HEK293 (cell line): ENCODE data around the gene SLU7.

Source experiments
- ATF2 ChIP-seq: fragments of 450-650 bp; formaldehyde crosslinking; IDR thresholded peaks from 2 replicates; pipeline ENCODE4 v1.5.1; 2016; ENCODE audit warnings: missing biosample characterization, missing genetic modification characterization, low read depth
- CTCF ChIP-seq: fragments of 450-650 bp; formaldehyde crosslinking; IDR thresholded peaks from 2 replicates; pipeline ENCODE4 v1.5.1; 2016; ENCODE audit warnings: missing biosample characterization, missing genetic modification characterization
- KLF1 ChIP-seq: fragments of 450-650 bp; formaldehyde crosslinking; IDR thresholded peaks from 2 replicates; pipeline ENCODE4 v1.5.1; 2016; ENCODE audit warnings: missing biosample characterization, missing genetic modification characterization
- KLF16 ChIP-seq: fragments of 450-650 bp; formaldehyde crosslinking; IDR thresholded peaks from 2 replicates; pipeline ENCODE4 v1.5.1; 2017; ENCODE audit warnings: missing biosample characterization, missing genetic modification characterization
- SP2 ChIP-seq: fragments of 450-650 bp; formaldehyde crosslinking; IDR thresholded peaks from 2 replicates; pipeline ENCODE4 v1.5.1; 2016; ENCODE audit warnings: missing biosample characterization, missing genetic modification characterization
- ZNF146 ChIP-seq: fragments of 450-650 bp; formaldehyde crosslinking; IDR thresholded peaks from 2 replicates; pipeline ENCODE4 v1.5.1; 2016; ENCODE audit warnings: missing biosample characterization, missing genetic modification characterization
- ZNF19 ChIP-seq: fragments of 450-650 bp; formaldehyde crosslinking; IDR thresholded peaks from 2 replicates; pipeline ENCODE4; 2016; ENCODE audit warnings: missing biosample characterization, missing genetic modification characterization, low read depth
- ZNF274 ChIP-seq, 2 experiments: fragments of 200-500 bp in 1 of 2; fragments of 450-650 bp in 1 of 2; sonication (Bioruptor generic) in 1 of 2; formaldehyde crosslinking in 1 of 2; IDR thresholded peaks; 2 replicates each; pipeline versions ENCODE4 v1.5.1 to v1.6.1; 2014 to 2016; ENCODE audit warnings: borderline replicate concordance in 1 of 2, inconsistent platforms in 1 of 2, low read length in 1 of 2, missing biosample characterization in 1 of 2, missing genetic modification characterization in 1 of 2
- ZNF521 ChIP-seq: fragments of 450-650 bp; formaldehyde crosslinking; IDR thresholded peaks from 2 replicates; pipeline ENCODE4 v1.5.1; 2017; ENCODE audit warnings: missing biosample characterization, mild to moderate bottlenecking, missing genetic modification characterization
- ZNF670 ChIP-seq: fragments of 450-650 bp; formaldehyde crosslinking; IDR thresholded peaks from 2 replicates; pipeline ENCODE4 v1.5.1; 2016; ENCODE audit warnings: missing biosample characterization, missing genetic modification characterization, low read depth
- TF ChIP-seq, protein P1 (sequence below): sonication (generic); formaldehyde crosslinking; IDR thresholded peaks from 2 replicates; pipeline ENCODE4 v1.8.1; 2022; ENCODE audit warnings: mild to moderate bottlenecking, moderate library complexity, missing genetic modification reagents
- TF ChIP-seq, protein P2 (sequence below): fragments of 450-650 bp; formaldehyde crosslinking; IDR thresholded peaks from 2 replicates; pipeline ENCODE4 v1.5.1; 2016; ENCODE audit warnings: missing biosample characterization, missing genetic modification characterization

GRCh38 chr5:160363660-160364395, 55.1 kb downstream of the SLU7 start:
- TF ChIP-seq, protein P1, sequence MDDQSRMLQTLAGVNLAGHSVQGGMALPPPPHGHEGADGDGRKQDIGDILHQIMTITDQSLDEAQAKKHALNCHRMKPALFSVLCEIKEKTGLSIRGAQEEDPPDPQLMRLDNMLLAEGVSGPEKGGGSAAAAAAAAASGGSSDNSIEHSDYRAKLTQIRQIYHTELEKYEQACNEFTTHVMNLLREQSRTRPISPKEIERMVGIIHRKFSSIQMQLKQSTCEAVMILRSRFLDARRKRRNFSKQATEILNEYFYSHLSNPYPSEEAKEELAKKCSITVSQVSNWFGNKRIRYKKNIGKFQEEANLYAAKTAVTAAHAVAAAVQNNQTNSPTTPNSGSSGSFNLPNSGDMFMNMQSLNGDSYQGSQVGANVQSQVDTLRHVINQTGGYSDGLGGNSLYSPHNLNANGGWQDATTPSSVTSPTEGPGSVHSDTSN, result no peak
- no peak for TF ChIP-seq ZNF521 (tag by site-specific recombination)
- no peak for TF ChIP-seq CTCF (tag by site-specific recombination)
- no peak for TF ChIP-seq KLF16 (tag by site-specific recombination)
- TF ChIP-seq, protein P2, sequence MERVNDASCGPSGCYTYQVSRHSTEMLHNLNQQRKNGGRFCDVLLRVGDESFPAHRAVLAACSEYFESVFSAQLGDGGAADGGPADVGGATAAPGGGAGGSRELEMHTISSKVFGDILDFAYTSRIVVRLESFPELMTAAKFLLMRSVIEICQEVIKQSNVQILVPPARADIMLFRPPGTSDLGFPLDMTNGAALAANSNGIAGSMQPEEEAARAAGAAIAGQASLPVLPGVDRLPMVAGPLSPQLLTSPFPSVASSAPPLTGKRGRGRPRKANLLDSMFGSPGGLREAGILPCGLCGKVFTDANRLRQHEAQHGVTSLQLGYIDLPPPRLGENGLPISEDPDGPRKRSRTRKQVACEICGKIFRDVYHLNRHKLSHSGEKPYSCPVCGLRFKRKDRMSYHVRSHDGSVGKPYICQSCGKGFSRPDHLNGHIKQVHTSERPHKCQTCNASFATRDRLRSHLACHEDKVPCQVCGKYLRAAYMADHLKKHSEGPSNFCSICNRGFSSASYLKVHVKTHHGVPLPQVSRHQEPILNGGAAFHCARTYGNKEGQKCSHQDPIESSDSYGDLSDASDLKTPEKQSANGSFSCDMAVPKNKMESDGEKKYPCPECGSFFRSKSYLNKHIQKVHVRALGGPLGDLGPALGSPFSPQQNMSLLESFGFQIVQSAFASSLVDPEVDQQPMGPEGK, result no peak
- no peak for TF ChIP-seq ZNF146 (tag by site-specific recombination)
- no peak for TF ChIP-seq KLF1 (tag by site-specific recombination)
- no peak for TF ChIP-seq ATF2 (tag by site-specific recombination)
- no peak for TF ChIP-seq SP2 (tag by site-specific recombination)
- no peak for TF ChIP-seq ZNF19 (tag by site-specific recombination)
- TF ChIP-seq ZNF670 (tag by site-specific recombination), result no peak
- no peak for TF ChIP-seq ZNF274 (IDR thresholded peaks at IDR 0.05; ENCODE audit: low read length)
- TF ChIP-seq ZNF274 (tag by site-specific recombination; IDR thresholded peaks at IDR 0.05; ENCODE audit: borderline replicate concordance), result no peak
